CD4-positive, alpha-beta T cell treated with Interleukin-21 for 1 hour (primary cell): ENCODE data around the gene DRAP1.

Experiments
- DNase-seq: peaks from one replicate; pipeline ENCODE4 v3.0.0-alpha.2; 2020

The DRAP1 gene

DNA sequence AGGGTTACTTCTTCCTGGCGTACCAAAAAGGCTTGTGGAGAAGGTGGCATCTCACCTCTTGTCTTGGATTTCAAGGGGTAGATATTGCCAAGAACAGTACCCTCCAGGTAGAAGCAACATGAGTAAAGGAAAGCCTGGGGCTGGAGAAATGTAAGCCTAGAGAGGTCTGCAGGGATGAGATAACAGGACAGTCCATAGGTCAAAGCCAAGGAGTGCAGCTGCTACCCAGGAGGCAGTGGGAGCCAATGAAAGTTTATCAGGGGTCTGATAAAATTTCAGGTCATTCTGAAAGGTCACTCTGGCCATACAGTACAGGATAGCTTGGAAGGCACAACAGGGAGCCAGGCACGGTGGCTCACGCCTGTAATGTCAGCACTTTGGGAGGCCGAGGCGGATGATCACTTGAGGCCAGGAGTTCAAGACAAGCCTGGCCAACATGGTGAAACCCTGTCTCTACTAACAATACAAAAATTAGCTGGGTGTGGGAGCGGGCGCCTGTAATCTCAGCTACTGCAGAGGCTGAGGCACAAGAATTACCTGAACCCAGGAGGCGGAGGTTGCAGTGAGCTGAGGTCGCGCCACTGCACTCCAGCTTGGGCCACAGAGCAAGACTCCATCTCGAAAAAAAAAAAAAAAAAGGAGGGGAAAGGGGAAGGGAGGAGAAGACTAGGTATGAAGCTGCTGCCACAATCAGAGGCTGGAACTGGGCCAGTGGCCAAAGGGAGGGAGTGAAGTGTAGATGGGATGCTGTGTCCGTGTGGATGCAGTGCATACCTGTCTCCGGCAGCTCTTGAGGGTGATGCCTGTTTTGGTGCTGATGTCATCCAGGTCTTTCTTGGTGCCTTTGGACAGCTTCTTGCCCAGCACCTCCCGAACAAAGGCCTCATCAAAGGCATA, 32.2 kb upstream of the DRAP1 start:
- DNase-seq = no peak

- peak; percentile 23 for DNase-seq
Observed at GRCh38 chr11:65887723-65888162, 31.5 kb upstream of the DRAP1 start.

- peak; percentile 96 for DNase-seq
Observed at GRCh38 chr11:65888163-65888814, 30.9 kb upstream of the DRAP1 start, which contains the start of gene FIBP. Gene FIBP (minus strand): TSS chr11:65888471. CDS start chr11:65888418, 53 bp downstream.

DNA sequence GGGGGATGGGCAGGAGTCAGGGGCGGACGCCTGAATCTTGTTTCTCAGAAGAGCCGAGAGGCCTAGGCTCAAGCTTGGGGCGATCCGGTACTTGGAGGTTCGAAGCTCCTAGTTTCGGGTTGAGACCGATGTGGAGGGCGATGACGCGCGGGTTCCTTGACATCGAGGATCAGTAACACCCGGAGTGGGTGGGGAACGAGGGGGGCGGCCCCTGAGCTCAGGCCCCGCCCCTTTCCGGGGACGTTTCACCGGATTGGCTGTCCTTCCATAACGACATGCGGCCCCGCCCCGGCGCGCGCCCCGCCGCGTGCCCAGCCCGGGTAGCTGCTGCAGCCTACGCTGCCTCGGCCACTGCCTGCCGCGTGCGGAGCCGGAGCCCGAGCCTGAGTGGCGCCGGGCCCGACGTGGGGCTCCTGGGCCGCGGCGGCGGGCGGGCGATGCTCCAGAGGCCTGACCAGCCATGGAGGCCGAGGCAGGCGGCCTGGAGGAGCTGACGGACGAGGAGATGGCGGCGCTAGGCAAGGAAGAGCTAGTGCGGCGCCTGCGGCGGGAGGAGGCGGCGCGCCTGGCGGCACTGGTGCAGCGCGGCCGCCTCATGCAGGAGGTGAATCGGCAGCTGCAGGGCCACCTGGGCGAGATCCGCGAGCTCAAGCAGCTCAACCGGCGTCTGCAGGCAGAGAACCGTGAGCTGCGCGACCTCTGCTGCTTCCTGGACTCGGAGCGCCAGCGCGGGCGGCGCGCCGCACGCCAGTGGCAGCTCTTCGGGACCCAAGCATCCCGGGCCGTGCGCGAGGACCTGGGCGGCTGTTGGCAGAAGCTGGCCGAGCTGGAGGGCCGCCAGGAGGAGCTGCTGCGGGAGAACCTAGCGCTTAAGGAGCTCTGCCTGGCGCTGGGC, 28.7 kb upstream of the DRAP1 start, which contains the start of gene CCDC85B:
TSS of gene CCDC85B (plus strand) at position 350 of the 895 bp plus-strand sequence. CDS start at position 461, 111 bp downstream.
- peak; percentile 98 for DNase-seq

- DNase-seq = peak; percentile 43
Observed at GRCh38 chr11:65891219-65892136, 27.7 kb upstream of the DRAP1 start.

GRCh38 chr11:65892137-65892540, 27.1 kb upstream of the DRAP1 start:
- DNase-seq = peak; percentile 49

- DNase-seq = no peak
Observed at GRCh38 chr11:65892661-65893317, 26.4 kb upstream of the DRAP1 start.

DNA sequence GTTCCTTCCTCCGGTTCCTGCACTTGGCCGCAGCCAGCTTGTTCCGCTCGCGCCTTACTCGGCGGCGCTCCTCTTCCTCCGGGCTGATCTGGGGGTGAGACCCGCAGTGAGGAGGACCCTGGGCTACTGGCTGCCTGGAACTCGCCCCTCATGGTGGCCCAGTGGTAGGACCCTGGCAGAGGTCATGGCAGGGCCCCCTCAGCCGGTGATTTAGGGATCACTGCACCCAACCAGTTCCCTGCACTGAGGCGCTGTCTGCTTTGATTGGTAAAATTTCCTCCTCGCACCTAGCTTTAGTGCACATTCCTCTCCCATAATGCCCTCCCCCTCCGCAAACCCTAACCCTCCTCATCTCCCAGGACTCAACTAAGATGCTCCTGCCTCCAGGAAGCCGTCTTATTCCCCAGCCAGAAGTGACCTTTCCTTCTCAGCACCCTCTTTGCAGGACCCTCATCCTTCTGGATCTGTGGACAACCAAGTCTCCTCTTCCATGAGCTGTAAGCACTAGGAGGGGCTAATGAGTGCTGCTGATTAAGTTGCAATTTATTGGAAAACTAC, 25.1 kb upstream of the DRAP1 start:
- DNase-seq = peak; percentile 59

- DNase-seq = no peak
Observed at GRCh38 chr11:65895482-65895981, 23.7 kb upstream of the DRAP1 start.

GRCh38 chr11:65896034-65896999, 22.9 kb upstream of the DRAP1 start:
- DNase-seq = no peak

DNA sequence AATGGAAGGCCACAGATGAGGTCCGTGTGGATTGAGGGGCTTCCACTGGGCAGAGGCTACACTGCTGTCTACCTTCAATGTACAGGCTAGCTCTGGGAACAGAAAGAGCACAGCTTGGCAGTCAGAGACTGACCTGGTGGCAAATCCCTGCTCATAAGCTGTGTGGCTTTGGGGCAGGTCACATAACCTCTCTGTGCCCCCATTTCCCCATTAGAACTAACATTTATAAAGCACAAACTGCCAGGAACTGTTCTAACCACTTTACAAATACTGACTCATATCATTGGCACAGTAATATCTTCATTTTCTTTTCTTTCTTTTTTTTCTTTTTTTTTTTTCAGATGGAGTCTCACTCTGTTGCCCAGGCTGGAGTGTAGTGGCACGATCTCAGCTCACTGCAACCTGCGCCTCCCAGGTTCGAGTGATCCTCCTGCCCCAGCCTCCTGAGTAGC, 22.2 kb upstream of the DRAP1 start:
- DNase-seq = no peak

- DNase-seq = no peak
Observed at GRCh38 chr11:65898656-65899355, 20.4 kb upstream of the DRAP1 start.

GRCh38 chr11:65899356-65900124, 19.7 kb upstream of the DRAP1 start:
- DNase-seq = peak; percentile 55

GRCh38 chr11:65900125-65900898, 18.9 kb upstream of the DRAP1 start, which contains the start of gene FOSL1:
Gene FOSL1 (minus strand): TSS chr11:65900388. CDS start chr11:65900339, 49 bp downstream.
- DNase-seq = peak; percentile 97

DNA sequence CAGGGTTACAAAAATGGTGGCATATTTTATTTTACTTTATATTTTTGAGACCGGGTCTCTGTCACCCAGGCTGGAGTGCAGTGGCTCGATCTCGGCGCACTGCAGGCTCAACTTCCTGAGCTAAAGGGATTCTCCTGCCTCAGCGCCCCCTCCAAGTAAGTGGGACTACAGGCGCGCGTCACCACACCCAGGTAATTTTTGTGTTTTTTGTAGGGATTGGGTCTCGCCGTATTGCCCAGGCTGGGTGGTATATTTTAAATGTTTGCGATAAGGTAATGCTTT, 18.4 kb upstream of the DRAP1 start:
- DNase-seq = no peak

GRCh38 chr11:65903068-65903481, 16.2 kb upstream of the DRAP1 start:
- DNase-seq = no peak

- no peak for DNase-seq
Observed at GRCh38 chr11:65903715-65904114, 15.5 kb upstream of the DRAP1 start.
